ENCODE results near the gene IFTAP. TPM values are rescaled to one million over a fixed set of nuclear protein-coding genes. Genes with fewer than 3 reads are reported as not detected.
"Not testable (repeated sequence)": the region's sequence is repeated elsewhere in the genome, so short reads cannot be mapped to it uniquely, and the experiment has no call there.

IFTAP gene
- total RNA-seq, 1 experiment from 2014 or later = 19.9 TPM

GRCh38 chr11:36550385-36551115, 43.8 kb upstream of the IFTAP start:
- Histone ChIP-seq H2BK15ac (ENCODE audit: low read depth, low read length) (no peak overlapping the region), H3K14ac (ENCODE audit: insufficient read depth, low read length) (no peak overlapping the region), H3K4me2 (ENCODE audit: insufficient read depth, insufficient read length, low read length) (no peak overlapping the region), H4K91ac (ENCODE audit: insufficient read length, low read depth, low read length) (no peak overlapping the region), H3K27me3 (ENCODE audit: insufficient read depth, low read length) (no peaks in the 10 kb centered on the region), H4K8ac (replicated peaks; ENCODE audit: insufficient read length, low read depth, low read length) (no peak overlapping the region), H3K56ac (ENCODE audit: insufficient read length, low read depth, low read length) (no peak overlapping the region), H3K9me3 (ENCODE audit: control insufficient read depth, low read depth, low read length) (no peaks in the 10 kb centered on the region), H4K5ac (ENCODE audit: insufficient read length, low read depth, low read length) (no peak overlapping the region), H3K23ac (ENCODE audit: insufficient read length, low read depth, low read length) (no peak overlapping the region), H2BK20ac (ENCODE audit: low read depth, low read length, poor library complexity, severe bottlenecking) (no peak overlapping the region), H3K79me1 (ENCODE audit: insufficient read depth, low read depth, low read length, poor library complexity, severe bottlenecking) (no peaks in the 10 kb centered on the region), H3K4ac (ENCODE audit: low read depth, low read length) (no peak overlapping the region), H2AK5ac (ENCODE audit: insufficient read length, low read length) (no peak overlapping the region), H2BK5ac (ENCODE audit: insufficient read length, low read length) (no peak overlapping the region), H3K79me2 (ENCODE audit: insufficient read depth, low read length) (no peaks in the 10 kb centered on the region), H2BK12ac (ENCODE audit: insufficient read length, low read depth, low read length) (no peak overlapping the region), H3T11ph (ENCODE audit: low read length) (no peak overlapping the region), H4K20me1 (ENCODE audit: control insufficient read depth, insufficient read depth, insufficient read length) (no peaks in the 10 kb centered on the region), H3K27ac (ENCODE audit: insufficient read length, low read depth, low read length) (no peak overlapping the region), H3K23me2 (ENCODE audit: insufficient read length, low read depth, low read length, poor library complexity, severe bottlenecking) (no peaks in the 10 kb centered on the region), H3K18ac (ENCODE audit: insufficient read length, low read depth, low read length) (no peak overlapping the region), H3K9ac (ENCODE audit: extremely low read depth, insufficient read length, low read length) (no peak overlapping the region), H3K4me1 (ENCODE audit: insufficient read depth, low read length) (no peaks in the 10 kb centered on the region), H2AFZ (ENCODE audit: low read length) (no peak overlapping the region), H2BK120ac (ENCODE audit: low read depth, low read length, poor library complexity, severe bottlenecking) (no peak overlapping the region)
- no peaks in the 10 kb centered on the region for H3K9me3 Mint-ChIP-seq
- no peak overlapping the region for H3K4me3 Mint-ChIP-seq
- no CpG with 5 or more reads among the region's 1 CpG for WGBS (ENCODE audit: extremely low coverage, insufficient read length, low lambda C conversion rate)
- no peak for DNase-seq
- no peaks in the 10 kb centered on the region for H3K4me1 Mint-ChIP-seq
- peaks cover 6% of the 10 kb centered on the region for H3K27me3 Mint-ChIP-seq (ENCODE audit: low read depth)
- H3K36me3 Mint-ChIP-seq (ENCODE audit: insufficient read depth in 1 of 3, low read depth in 3 of 3) = no peaks in the 10 kb centered on the region
- TF ChIP-seq CTCF (conservative IDR thresholded peaks at IDR 0.05) = no peak
- no peak overlapping the region for H3K27ac Mint-ChIP-seq

GRCh38 chr11:36557390-36557789, 36.9 kb upstream of the IFTAP start:
- peak; percentile 55 for DNase-seq
- H4K8ac ChIP-seq (replicated peaks; ENCODE audit: insufficient read length, low read depth, low read length); H3K23ac ChIP-seq (ENCODE audit: insufficient read length, low read depth, low read length); H3K27ac ChIP-seq (ENCODE audit: insufficient read length, low read depth, low read length); H2BK120ac ChIP-seq (ENCODE audit: low read depth, low read length, poor library complexity, severe bottlenecking); H3K9me3 ChIP-seq (ENCODE audit: control insufficient read depth, low read depth, low read length); H3K79me2 ChIP-seq (ENCODE audit: insufficient read depth, low read length); H4K91ac ChIP-seq (ENCODE audit: insufficient read length, low read depth, low read length); H3K4me2 ChIP-seq (ENCODE audit: insufficient read depth, insufficient read length, low read length); H3K4me1 ChIP-seq (ENCODE audit: insufficient read depth, low read length); H2BK12ac ChIP-seq (ENCODE audit: insufficient read length, low read depth, low read length); H4K20me1 ChIP-seq (ENCODE audit: control insufficient read depth, insufficient read depth, insufficient read length); H3K79me1 ChIP-seq (ENCODE audit: insufficient read depth, low read depth, low read length, poor library complexity, severe bottlenecking); H2BK5ac ChIP-seq (ENCODE audit: insufficient read length, low read length); H2AFZ ChIP-seq (ENCODE audit: low read length); H4K5ac ChIP-seq (ENCODE audit: insufficient read length, low read depth, low read length); H3K56ac ChIP-seq (ENCODE audit: insufficient read length, low read depth, low read length); H3K4me1 Mint-ChIP-seq; H3K27me3 Mint-ChIP-seq (ENCODE audit: low read depth); H3K9ac ChIP-seq (ENCODE audit: extremely low read depth, insufficient read length, low read length); H2AK5ac ChIP-seq (ENCODE audit: insufficient read length, low read length); H3K4ac ChIP-seq (ENCODE audit: low read depth, low read length); H2BK20ac ChIP-seq (ENCODE audit: low read depth, low read length, poor library complexity, severe bottlenecking); H3K27me3 ChIP-seq (ENCODE audit: insufficient read depth, low read length); H2BK15ac ChIP-seq (ENCODE audit: low read depth, low read length); H3T11ph ChIP-seq (ENCODE audit: low read length); H3K18ac ChIP-seq (ENCODE audit: insufficient read length, low read depth, low read length); H3K23me2 ChIP-seq (ENCODE audit: insufficient read length, low read depth, low read length, poor library complexity, severe bottlenecking); H3K14ac ChIP-seq (ENCODE audit: insufficient read depth, low read length): not testable (repeated sequence)
- peak overlapping the region in 1 of 2 experiments; percentile 19; a peak in 2 of 5 replicates for H3K4me3 Mint-ChIP-seq
- peak overlapping the region in 1 of 3 experiments; percentile 95; a peak in 1 of 7 replicates for H3K27ac Mint-ChIP-seq
- no CpG with 5 or more reads among the region's 17 CpGs for WGBS (ENCODE audit: extremely low coverage, insufficient read length, low lambda C conversion rate)
- H3K9me3 Mint-ChIP-seq = peaks cover 11% of the 10 kb centered on the region in 2 experiments; a peak in 4 of 5 replicates
- H3K36me3 Mint-ChIP-seq (ENCODE audit: insufficient read depth in 1 of 3, low read depth in 3 of 3) = peaks cover 0 to 23% (median 0%) of the 10 kb centered on the region in 3 experiments; a peak in 2 of 7 replicates

All from H9 (cell line).